ENCODE data around the gene ZBTB18. TPM values are rescaled to one million over a fixed set of nuclear protein-coding genes. Genes with fewer than 3 reads are reported as not detected.
"Not testable (repeated sequence)": the region's sequence is repeated elsewhere in the genome, so short reads cannot be mapped to it uniquely, and the experiment has no call there.

Gene ZBTB18
- total RNA-seq, 1 donor from 2014 or later: 5.5 TPM

GRCh38 chr1:244022864-244023440 lies 28.1 kb upstream of the ZBTB18 start:
- no peaks in the 10 kb centered on the region for H3K36me3 Mint-ChIP-seq (ENCODE audit: low read depth)
- DNase-seq: no peak
- intact Hi-C loops (cut with micrococcal nuclease): no loop called here
- H3K27ac Mint-ChIP-seq: no peak overlapping the region
- H3K27me3 Mint-ChIP-seq: peaks cover 8% of the 10 kb centered on the region
- no peaks in the 10 kb centered on the region for H3K4me1 Mint-ChIP-seq
- H3K9me3 Mint-ChIP-seq: no peaks in the 10 kb centered on the region
- no peak overlapping the region for H3K4me3 Mint-ChIP-seq

GRCh38 chr1:244027491-244028145 lies 23.5 kb upstream of the ZBTB18 start:
- no peak for DNase-seq

GRCh38 chr1:244028701-244029100 lies 22.4 kb upstream of the ZBTB18 start:
- H3K4me3 Mint-ChIP-seq: no peak overlapping the region
- no peaks in the 10 kb centered on the region for H3K9me3 Mint-ChIP-seq
- H3K36me3 Mint-ChIP-seq (ENCODE audit: low read depth): no peaks in the 10 kb centered on the region
- H3K4me1 Mint-ChIP-seq: no peaks in the 10 kb centered on the region
- no peak for DNase-seq
- intact Hi-C loops (cut with micrococcal nuclease): no loop called here
- H3K27ac Mint-ChIP-seq: no peak overlapping the region
- peaks cover 9% of the 10 kb centered on the region for H3K27me3 Mint-ChIP-seq

More at GRCh38 chr1:244027491-244028145, 23.5 kb upstream of the ZBTB18 start:
- no peak overlapping the region for H3K27ac Mint-ChIP-seq
- H3K27me3 Mint-ChIP-seq: peaks cover 8% of the 10 kb centered on the region
- no peaks in the 10 kb centered on the region for H3K9me3 Mint-ChIP-seq
- no peak overlapping the region for H3K4me3 Mint-ChIP-seq
- no peaks in the 10 kb centered on the region for H3K4me1 Mint-ChIP-seq
- no peaks in the 10 kb centered on the region for H3K36me3 Mint-ChIP-seq (ENCODE audit: low read depth)
- intact Hi-C loops (cut with micrococcal nuclease): no loop called here

GRCh38 chr1:244029124-244029523 lies 22.0 kb upstream of the ZBTB18 start:
- H3K27ac Mint-ChIP-seq: no peak overlapping the region
- intact Hi-C loops (cut with micrococcal nuclease): no loop called here
- no peak overlapping the region for H3K4me3 Mint-ChIP-seq
- DNase-seq: no peak
- peaks cover 9% of the 10 kb centered on the region for H3K27me3 Mint-ChIP-seq
- H3K4me1 Mint-ChIP-seq: no peaks in the 10 kb centered on the region
- no peaks in the 10 kb centered on the region for H3K36me3 Mint-ChIP-seq (ENCODE audit: low read depth)
- H3K9me3 Mint-ChIP-seq: no peaks in the 10 kb centered on the region

- Mint-ChIP-seq H3K27ac (no peak overlapping the region), H3K9me3 (no peaks in the 10 kb centered on the region), H3K36me3 (ENCODE audit: low read depth) (no peaks in the 10 kb centered on the region), H3K4me1 (no peaks in the 10 kb centered on the region), H3K4me3 (no peak overlapping the region), H3K27me3 (peaks cover 9% of the 10 kb centered on the region)
- intact Hi-C loops (cut with micrococcal nuclease): no loop called here
- no peak for DNase-seq
Measured at GRCh38 chr1:244030481-244031040, 20.5 kb upstream of the ZBTB18 start.

- Mint-ChIP-seq H3K27ac (no peak overlapping the region), H3K4me3 (no peak overlapping the region), H3K27me3 (peaks cover 20% of the 10 kb centered on the region), H3K36me3 (ENCODE audit: low read depth) (no peaks in the 10 kb centered on the region), H3K4me1 (no peaks in the 10 kb centered on the region), H3K9me3 (no peaks in the 10 kb centered on the region)
- DNase-seq: peak; percentile 37
- intact Hi-C loops (cut with micrococcal nuclease): no loop called here
Measured at GRCh38 chr1:244035358-244035757, 15.7 kb upstream of the ZBTB18 start.

- no peak overlapping the region for H3K27ac Mint-ChIP-seq
- H3K4me3 Mint-ChIP-seq: no peak overlapping the region
- no peaks in the 10 kb centered on the region for H3K36me3 Mint-ChIP-seq (ENCODE audit: low read depth)
- H3K4me1 Mint-ChIP-seq: no peaks in the 10 kb centered on the region
- intact Hi-C loops (cut with micrococcal nuclease): no loop called here
- H3K9me3 Mint-ChIP-seq: no peaks in the 10 kb centered on the region
- peaks cover 26% of the 10 kb centered on the region for H3K27me3 Mint-ChIP-seq
- DNase-seq: no peak
Measured at GRCh38 chr1:244037252-244037651, 13.8 kb upstream of the ZBTB18 start.

GRCh38 chr1:244041466-244042120 lies 9.5 kb upstream of the ZBTB18 start:
- DNase-seq: no peak
- H3K27me3 Mint-ChIP-seq: peaks cover 48% of the 10 kb centered on the region
- no peak overlapping the region for H3K4me3 Mint-ChIP-seq
- intact Hi-C loops (cut with micrococcal nuclease): loop anchor here (10.0 kb wide), 2 partner anchors 697 to 793 kb away; partner anchors contain the start of gene COX20
- H3K36me3 Mint-ChIP-seq (ENCODE audit: low read depth): no peaks in the 10 kb centered on the region
- no peaks in the 10 kb centered on the region for H3K9me3 Mint-ChIP-seq
- no peak overlapping the region for H3K27ac Mint-ChIP-seq
- H3K4me1 Mint-ChIP-seq: peaks cover 2% of the 10 kb centered on the region

GRCh38 chr1:244042293-244042692 lies 8.8 kb upstream of the ZBTB18 start:
- Mint-ChIP-seq H3K27ac (no peak overlapping the region), H3K27me3 (peaks cover 50% of the 10 kb centered on the region), H3K9me3 (no peaks in the 10 kb centered on the region), H3K4me3 (no peak overlapping the region), H3K4me1 (peaks cover 7% of the 10 kb centered on the region), H3K36me3 (ENCODE audit: low read depth) (no peaks in the 10 kb centered on the region)
- peak; percentile 30 for DNase-seq
- intact Hi-C loops (cut with micrococcal nuclease): loop anchor here (10.0 kb wide), 2 partner anchors 697 to 793 kb away; partner anchors contain the start of gene COX20

GRCh38 chr1:244044423-244044822 lies 6.7 kb upstream of the ZBTB18 start:
- intact Hi-C loops (cut with micrococcal nuclease): loop anchor here (10.0 kb wide), 2 partner anchors 700 to 790 kb away; partner anchors contain the start of gene COX20
- Mint-ChIP-seq H3K4me3 (no peak overlapping the region), H3K9me3 (no peaks in the 10 kb centered on the region)

GRCh38 chr1:244046254-244046653 lies 4.8 kb upstream of the ZBTB18 start:
- peaks cover 49% of the 10 kb centered on the region for H3K27me3 Mint-ChIP-seq
- peaks cover 27% of the 10 kb centered on the region for H3K4me1 Mint-ChIP-seq
- not testable (repeated sequence) for H3K27ac Mint-ChIP-seq; H3K9me3 Mint-ChIP-seq; H3K4me3 Mint-ChIP-seq; H3K36me3 Mint-ChIP-seq (ENCODE audit: low read depth)
- intact Hi-C loops (cut with micrococcal nuclease): loop anchor here (5.0 to 10.0 kb wide), 3 partner anchors 701 to 926 kb away; partner anchors contain the start of gene COX20
- peak; percentile 27 for DNase-seq

More at GRCh38 chr1:244044423-244044822, 6.7 kb upstream of the ZBTB18 start:
- DNase-seq: peak; percentile 40
- Mint-ChIP-seq H3K27ac (no peak overlapping the region), H3K4me1 (peaks cover 8% of the 10 kb centered on the region), H3K36me3 (ENCODE audit: low read depth) (peaks cover under 1% of the 10 kb centered on the region), H3K27me3 (peaks cover 38% of the 10 kb centered on the region)

GRCh38 chr1:244046907-244047611 lies 4.0 kb upstream of the ZBTB18 start:
- Mint-ChIP-seq H3K4me1 (peaks cover 28% of the 10 kb centered on the region), H3K27ac (peak overlapping the region; percentile 95), H3K36me3 (ENCODE audit: low read depth) (peaks cover 2% of the 10 kb centered on the region), H3K27me3 (peaks cover 51% of the 10 kb centered on the region), H3K9me3 (no peaks in the 10 kb centered on the region), H3K4me3 (peak overlapping the region; percentile 97)
- DNase-seq: peak; percentile 66
- intact Hi-C loops (cut with micrococcal nuclease): loop anchor here (5.0 to 10.0 kb wide), 3 partner anchors 702 to 925 kb away; partner anchors contain the start of gene COX20

GRCh38 chr1:244047621-244048255 lies 3.3 kb upstream of the ZBTB18 start:
- intact Hi-C loops (cut with micrococcal nuclease): loop anchor here (1.0 to 10.0 kb wide), 8 partner anchors 198 to 925 kb away; partner anchors contain the start of genes CEP170, COX20 and DESI2
- peak overlapping the region; percentile 95 for H3K27ac Mint-ChIP-seq
- peak; percentile 97 for DNase-seq
- H3K36me3 Mint-ChIP-seq (ENCODE audit: low read depth): peaks cover 2% of the 10 kb centered on the region
- H3K9me3 Mint-ChIP-seq: no peaks in the 10 kb centered on the region
- H3K4me1 Mint-ChIP-seq: peaks cover 28% of the 10 kb centered on the region
- peaks cover 47% of the 10 kb centered on the region for H3K27me3 Mint-ChIP-seq
- H3K4me3 Mint-ChIP-seq: peak overlapping the region; percentile 97
